Epithelial cell of prostate (primary cell): ENCODE measurements around the gene NR2C2.
"Not testable (repeated sequence)": the region's sequence is repeated elsewhere in the genome, so short reads cannot be mapped to it uniquely, and the experiment has no call there.

Experiments used
- DNase-seq: peaks from one replicate; pipeline ENCODE4 v3.0.0-alpha.2; 2011; ENCODE audit warnings: low read depth, low spot score
- H3K27ac ChIP-seq: fragments of 450-650 bp; 2 replicates; pipeline ENCODE4 v1.5.1; 2017; ENCODE audit warnings: mild to moderate bottlenecking

Gene NR2C2

GRCh38 chr3:14957153-14957552, 9.8 kb downstream of the NR2C2 start:
- no peak for DNase-seq
- H3K27ac ChIP-seq, result no peak overlapping the region

GRCh38 chr3:14957925-14958324, 10.5 kb downstream of the NR2C2 start:
- no peak for DNase-seq
- H3K27ac ChIP-seq, result no peak overlapping the region

- DNase-seq, result no peak
- H3K27ac ChIP-seq, result no peak overlapping the region
Observed at GRCh38 chr3:14959359-14959943, 12.1 kb downstream of the NR2C2 start.

- no peak for DNase-seq
- H3K27ac ChIP-seq, result no peak overlapping the region
Observed at GRCh38 chr3:14962762-14963161, 15.4 kb downstream of the NR2C2 start.

GRCh38 chr3:14967285-14967684, 19.9 kb downstream of the NR2C2 start:
- DNase-seq, result no peak
- no peak overlapping the region for H3K27ac ChIP-seq

GRCh38 chr3:14969671-14970070, 22.3 kb downstream of the NR2C2 start:
- no peak overlapping the region for H3K27ac ChIP-seq
- DNase-seq, result no peak

GRCh38 chr3:14976317-14976716, 28.9 kb downstream of the NR2C2 start:
- no peak overlapping the region for H3K27ac ChIP-seq
- DNase-seq, result no peak

- H3K27ac ChIP-seq, result no peak overlapping the region
- no peak for DNase-seq
Observed at GRCh38 chr3:14980689-14981088, 33.3 kb downstream of the NR2C2 start.

- H3K27ac ChIP-seq, result no peak overlapping the region
- no peak for DNase-seq
Observed at GRCh38 chr3:14984581-14985113, 37.3 kb downstream of the NR2C2 start.

- DNase-seq, result no peak
- H3K27ac ChIP-seq, result no peak overlapping the region
Observed at GRCh38 chr3:14988988-14989394, 41.6 kb downstream of the NR2C2 start.

- no peak overlapping the region for H3K27ac ChIP-seq
- DNase-seq, result no peak
Observed at GRCh38 chr3:14989943-14990779, 42.8 kb downstream of the NR2C2 start.

- no peak for DNase-seq
- no peak overlapping the region for H3K27ac ChIP-seq
Observed at GRCh38 chr3:14990780-14991148, 43.4 kb downstream of the NR2C2 start.

- DNase-seq, result no peak
- no peak overlapping the region for H3K27ac ChIP-seq
Observed at GRCh38 chr3:14991151-14991742, 43.9 kb downstream of the NR2C2 start.

GRCh38 chr3:14991818-14992612, 44.6 kb downstream of the NR2C2 start:
- no peak for DNase-seq
- no peak overlapping the region for H3K27ac ChIP-seq

GRCh38 chr3:14997941-14998340, 50.6 kb downstream of the NR2C2 start:
- no peak for DNase-seq
- H3K27ac ChIP-seq, result no peak overlapping the region

- not testable (repeated sequence) for H3K27ac ChIP-seq, DNase-seq
Observed at GRCh38 chr3:14999182-14999581, 51.8 kb downstream of the NR2C2 start.

- DNase-seq, result peak; percentile 55
- peak overlapping the region; percentile 1 for H3K27ac ChIP-seq
Observed at GRCh38 chr3:15007681-15008141, 60.3 kb downstream of the NR2C2 start.

GRCh38 chr3:15009167-15009566, 61.8 kb downstream of the NR2C2 start:
- H3K27ac ChIP-seq, result no peak overlapping the region
- DNase-seq, result no peak

GRCh38 chr3:15010664-15011063, 63.3 kb downstream of the NR2C2 start:
- DNase-seq, result peak; percentile 40

GRCh38 chr3:15011174-15011573, 63.8 kb downstream of the NR2C2 start:
- DNase-seq, result no peak
- peak overlapping the region; percentile 70 for H3K27ac ChIP-seq

More at GRCh38 chr3:15010664-15011063, 63.3 kb downstream of the NR2C2 start:
- peak overlapping the region; percentile 70 for H3K27ac ChIP-seq
